Endodermal cell (in vitro differentiated cells): ENCODE results near the gene MACROD1. TPM values are rescaled to one million over a fixed set of nuclear protein-coding genes. Genes with fewer than 3 reads are reported as not detected.
A peak's percentile ranks its signal among the peaks of the same experiment; 100 is the strongest.

ENCODE experiments used
- DNase-seq: peaks from one replicate; pipeline ENCODE4 v3.0.0-alpha.2; 2017
- H3K27ac ChIP-seq: 2 replicates; pipeline ENCODE4 v1.5.1; 2013; ENCODE audit warnings: mild to moderate bottlenecking, low read depth, low read length, moderate library complexity
- H3K27me3 ChIP-seq: 2 replicates; pipeline ENCODE4 v1.6.1; 2013; ENCODE audit warnings: mild to moderate bottlenecking, low read length, moderate library complexity; ENCODE audit not compliant: insufficient read depth, control insufficient read depth, poor library complexity, severe bottlenecking
- H3K36me3 ChIP-seq: 2 replicates; pipeline ENCODE4 v1.7.0; 2013; ENCODE audit warnings: mild to moderate bottlenecking, low read length, moderate library complexity; ENCODE audit not compliant: control insufficient read depth, insufficient read depth
- H3K4me1 ChIP-seq: one replicate; pipeline ENCODE4 v1.7.0; 2013; ENCODE audit warnings: low read length; ENCODE audit not compliant: control insufficient read depth, insufficient read depth
- H3K4me3 ChIP-seq: 2 replicates; pipeline ENCODE4 v1.5.1; 2013; ENCODE audit warnings: mild to moderate bottlenecking, low read length, moderate library complexity
- H3K9ac ChIP-seq: 2 replicates; pipeline ENCODE4 v1.6.1; 2013; ENCODE audit warnings: mild to moderate bottlenecking, low read length, moderate library complexity; ENCODE audit not compliant: poor library complexity, severe bottlenecking; ENCODE audit errors: extremely low read depth
- H3K9me3 ChIP-seq: 2 replicates; pipeline ENCODE4 v1.6.1; 2013; ENCODE audit warnings: mild to moderate bottlenecking, low read length, moderate library complexity; ENCODE audit not compliant: control insufficient read depth
- H3K27ac Mint-ChIP-seq: 2 replicates; pipeline ENCODE4 v1.8.0; 2020; ENCODE audit warnings: mixed read lengths
- H3K27me3 Mint-ChIP-seq: 2 replicates; pipeline ENCODE4 v1.8.0; 2021; ENCODE audit warnings: mild to moderate bottlenecking, mixed read lengths; ENCODE audit not compliant: insufficient read depth
- H3K36me3 Mint-ChIP-seq: 2 replicates; pipeline ENCODE4 v1.8.0; 2020; ENCODE audit warnings: low read depth, mixed read lengths
- H3K4me1 Mint-ChIP-seq: 2 replicates; pipeline ENCODE4 v1.8.0; 2020; ENCODE audit warnings: mixed read lengths
- H3K4me3 Mint-ChIP-seq: 2 replicates; pipeline ENCODE4 v1.8.0; 2020; ENCODE audit warnings: mild to moderate bottlenecking, moderate library complexity, mixed read lengths
- H3K9me3 Mint-ChIP-seq: 2 replicates; pipeline ENCODE4 v1.8.0; 2020; ENCODE audit warnings: mild to moderate bottlenecking, mixed read lengths
- WGBS, 2 experiments: methylation state at CpG; one replicate each; pipeline versions ENCODE4 v1.1.5 to v1.1.7; 2013; ENCODE audit warnings: missing lambda C conversion rate in 2 of 2, mixed read lengths in 1 of 2; ENCODE audit not compliant: insufficient coverage in 1 of 2, insufficient read length in 1 of 2; 5-methylcytosine and 5-hydroxymethylcytosine counted together
- total RNA-seq, 2 donors: library from RNA; stranded (reverse); fragmentation: NEBNext Ultra II Directional in 1 of 2; extraction: Animal tissue kit (Norgen Biotek cat#: 25700) in 1 of 2; gene quantifications; 2 replicates in 1 of 2; 3 replicates in 1 of 2; pipeline ENCODE4 v1.2.1, GENCODE V29; 2021
- TF ChIP-seq, protein P1 (sequence below): fragments of 200-600 bp; sonication (generic); conservative IDR thresholded peaks from 2 replicates; pipeline ENCODE4 v1.5.0; 2021; ENCODE audit warnings: antibody characterized with exemption, mild to moderate bottlenecking

The MACROD1 gene
- total RNA-seq, 2 donors from 2014 or later, result 23.0 to 41.9 TPM

DNA sequence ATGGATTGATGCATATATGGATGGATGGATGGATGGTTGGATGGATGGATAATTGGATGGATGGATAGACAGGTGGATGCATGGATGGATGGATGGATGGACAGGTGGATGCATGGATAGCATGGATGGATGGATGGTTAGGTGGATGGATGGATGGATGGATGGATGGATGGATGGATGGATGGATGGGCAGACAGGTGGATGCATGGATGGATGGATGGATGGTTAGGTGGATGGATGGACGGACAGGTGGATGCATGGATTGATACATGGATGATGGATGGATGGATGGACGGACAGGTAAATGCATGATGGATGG, 52.5 kb downstream of the MACROD1 start:
- H3K27ac Mint-ChIP-seq, result no peak overlapping the region
- no peaks in the 10 kb centered on the region for H3K4me1 ChIP-seq
- peaks cover 6% of the 10 kb centered on the region for H3K27me3 Mint-ChIP-seq
- H3K4me1 Mint-ChIP-seq, result no peaks in the 10 kb centered on the region
- H3K9me3 Mint-ChIP-seq, result no peaks in the 10 kb centered on the region
- H3K4me3 Mint-ChIP-seq, result no peak overlapping the region
- H3K36me3 ChIP-seq, result no peaks in the 10 kb centered on the region
- no peaks in the 10 kb centered on the region for H3K9me3 ChIP-seq
- H3K27me3 ChIP-seq, result no peaks in the 10 kb centered on the region
- no peak overlapping the region for H3K9ac ChIP-seq
- no peak overlapping the region for H3K4me3 ChIP-seq
- no peak overlapping the region for H3K27ac ChIP-seq
- H3K36me3 Mint-ChIP-seq, result peaks cover 2% of the 10 kb centered on the region
- TF ChIP-seq, protein P1, sequence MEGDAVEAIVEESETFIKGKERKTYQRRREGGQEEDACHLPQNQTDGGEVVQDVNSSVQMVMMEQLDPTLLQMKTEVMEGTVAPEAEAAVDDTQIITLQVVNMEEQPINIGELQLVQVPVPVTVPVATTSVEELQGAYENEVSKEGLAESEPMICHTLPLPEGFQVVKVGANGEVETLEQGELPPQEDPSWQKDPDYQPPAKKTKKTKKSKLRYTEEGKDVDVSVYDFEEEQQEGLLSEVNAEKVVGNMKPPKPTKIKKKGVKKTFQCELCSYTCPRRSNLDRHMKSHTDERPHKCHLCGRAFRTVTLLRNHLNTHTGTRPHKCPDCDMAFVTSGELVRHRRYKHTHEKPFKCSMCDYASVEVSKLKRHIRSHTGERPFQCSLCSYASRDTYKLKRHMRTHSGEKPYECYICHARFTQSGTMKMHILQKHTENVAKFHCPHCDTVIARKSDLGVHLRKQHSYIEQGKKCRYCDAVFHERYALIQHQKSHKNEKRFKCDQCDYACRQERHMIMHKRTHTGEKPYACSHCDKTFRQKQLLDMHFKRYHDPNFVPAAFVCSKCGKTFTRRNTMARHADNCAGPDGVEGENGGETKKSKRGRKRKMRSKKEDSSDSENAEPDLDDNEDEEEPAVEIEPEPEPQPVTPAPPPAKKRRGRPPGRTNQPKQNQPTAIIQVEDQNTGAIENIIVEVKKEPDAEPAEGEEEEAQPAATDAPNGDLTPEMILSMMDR, result no peak
- DNase-seq, result no peak
- WGBS, 2 experiments, result 85 to 94% methylated on average over 2 of the region's 2 CpGs

DNA sequence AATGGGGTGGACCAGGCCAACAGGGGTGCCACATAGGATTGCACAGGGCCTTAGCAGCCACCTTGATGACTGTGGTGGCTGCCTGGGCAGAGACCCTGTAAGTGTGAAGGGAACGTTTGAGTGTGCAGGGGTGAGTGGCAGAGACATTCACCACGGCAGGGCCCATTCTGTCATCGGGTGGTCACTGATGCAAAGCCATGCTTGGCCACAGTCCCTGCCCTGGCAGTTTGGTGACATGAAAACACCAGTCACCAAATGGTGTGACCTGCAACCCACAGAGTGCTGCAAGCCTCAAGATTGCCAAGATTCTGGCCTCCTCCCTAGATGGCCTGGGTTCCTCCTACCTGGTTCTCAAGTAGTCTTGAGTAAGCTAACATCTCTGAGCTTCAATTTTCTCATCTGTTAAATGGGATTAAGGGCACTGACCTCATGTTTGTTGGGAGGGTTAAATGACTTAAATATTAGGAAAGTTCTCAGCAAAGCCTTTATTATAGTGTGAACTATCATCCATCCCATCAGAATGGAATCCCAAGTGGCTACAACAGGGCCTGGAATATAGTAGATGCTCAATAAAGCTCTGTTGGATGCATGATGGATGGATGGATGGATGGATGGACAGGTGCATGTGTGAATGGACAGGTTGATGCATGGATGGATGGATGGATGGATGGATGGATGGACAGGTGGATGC, 53.0 kb downstream of the MACROD1 start:
- H3K27ac ChIP-seq, result no peak overlapping the region
- no peak overlapping the region for H3K27ac Mint-ChIP-seq
- H3K36me3 Mint-ChIP-seq, result peaks cover 2% of the 10 kb centered on the region
- no peak overlapping the region for H3K4me3 Mint-ChIP-seq
- no peaks in the 10 kb centered on the region for H3K9me3 Mint-ChIP-seq
- TF ChIP-seq, protein P1, result no peak
- no peaks in the 10 kb centered on the region for H3K4me1 ChIP-seq
- 52 to 60% methylated on average over 3 of the region's 3 CpGs for WGBS, 2 experiments
- H3K4me3 ChIP-seq, result no peak overlapping the region
- no peak overlapping the region for H3K9ac ChIP-seq
- no peaks in the 10 kb centered on the region for H3K9me3 ChIP-seq
- no peaks in the 10 kb centered on the region for H3K36me3 ChIP-seq
- peaks cover 7% of the 10 kb centered on the region for H3K27me3 Mint-ChIP-seq
- DNase-seq, result no peak
- H3K4me1 Mint-ChIP-seq, result no peaks in the 10 kb centered on the region
- no peaks in the 10 kb centered on the region for H3K27me3 ChIP-seq

DNA sequence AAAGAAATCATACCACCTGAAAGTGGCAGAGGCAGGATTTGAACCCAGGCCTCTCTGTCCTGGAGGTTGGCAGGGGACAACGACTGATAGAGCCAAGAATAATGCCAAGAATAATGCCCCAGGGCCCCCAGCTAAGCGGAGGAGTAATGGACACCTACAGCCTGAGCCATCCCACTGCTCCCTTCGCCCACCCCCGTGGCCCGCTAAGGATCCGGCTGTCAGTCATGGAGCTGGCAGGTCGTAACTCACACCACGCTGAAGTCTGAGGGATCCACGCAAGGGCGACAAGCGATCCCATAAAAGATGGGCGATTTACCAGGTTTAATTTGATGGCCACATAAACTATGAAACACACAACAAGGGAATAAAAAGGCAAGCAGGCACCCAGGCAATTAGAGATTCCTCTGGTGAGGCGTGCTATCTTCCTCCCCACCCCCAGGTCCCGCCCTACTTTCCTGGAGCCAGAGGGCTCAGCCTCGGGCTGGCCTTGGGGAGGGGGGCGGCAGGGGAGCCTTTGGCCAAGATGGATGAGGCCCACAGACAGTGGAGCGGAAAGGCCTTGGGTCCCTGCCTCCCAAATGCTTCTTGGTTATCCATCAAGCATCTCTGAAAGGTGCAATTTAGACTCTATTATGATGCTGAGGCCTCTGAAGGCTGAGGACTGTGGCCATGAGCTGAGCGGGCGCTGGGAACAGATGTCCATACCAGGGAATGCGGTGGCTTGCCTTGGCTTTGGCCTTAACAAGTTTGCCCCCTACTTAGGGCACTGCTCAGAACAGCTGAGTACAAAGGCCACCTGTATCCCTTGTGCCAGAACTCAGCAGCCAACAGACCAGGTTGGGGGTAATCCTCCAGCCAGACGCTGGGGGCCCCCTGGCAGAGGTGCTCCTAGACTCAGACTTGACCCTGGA, 55.2 kb downstream of the MACROD1 start:
- TF ChIP-seq, protein P1, result no peak
- Mint-ChIP-seq H3K9me3 (no peaks in the 10 kb centered on the region), H3K36me3 (no peaks in the 10 kb centered on the region), H3K4me1 (no peaks in the 10 kb centered on the region), H3K4me3 (no peak overlapping the region), H3K27me3 (peaks cover 7% of the 10 kb centered on the region), H3K27ac (no peak overlapping the region)
- no peak for DNase-seq
- no peaks in the 10 kb centered on the region for H3K4me1 ChIP-seq
- 76 to 85% methylated on average over 16 to 21 of the region's 21 CpGs for WGBS, 2 experiments
- no peak overlapping the region for H3K9ac ChIP-seq
- H3K27me3 ChIP-seq, result no peaks in the 10 kb centered on the region
- no peaks in the 10 kb centered on the region for H3K9me3 ChIP-seq
- H3K4me3 ChIP-seq, result no peak overlapping the region
- no peaks in the 10 kb centered on the region for H3K36me3 ChIP-seq
- peak overlapping the region; percentile 30 for H3K27ac ChIP-seq
